H9 (cell line): ENCODE results near the gene WNT6. TPM values are rescaled to one million over a fixed set of nuclear protein-coding genes. Genes with fewer than 3 reads are reported as not detected.

Experiments used
- DNase-seq: peaks from one replicate; pipeline ENCODE4 v3.0.0-alpha.2; 2017
- H2AFZ ChIP-seq: one replicate; pipeline ENCODE4 v1.6.1; 2013; ENCODE audit warnings: mild to moderate bottlenecking, low read length, control low read depth, moderate library complexity
- H2AK5ac ChIP-seq: 2 replicates; pipeline ENCODE4 v1.6.1; 2013; ENCODE audit warnings: low read length, control low read depth, mixed read lengths; ENCODE audit not compliant: insufficient read length
- H2BK120ac ChIP-seq: one replicate; pipeline ENCODE4 v1.6.1; 2013; ENCODE audit warnings: low read depth, mild to moderate bottlenecking, low read length, control low read depth, inconsistent platforms; ENCODE audit not compliant: poor library complexity, severe bottlenecking
- H2BK12ac ChIP-seq: 2 replicates; pipeline ENCODE4 v1.6.1; 2013; ENCODE audit warnings: low read length, control low read depth, mixed read lengths, low read depth; ENCODE audit not compliant: insufficient read length
- H2BK15ac ChIP-seq: 2 replicates; pipeline ENCODE4 v1.6.1; 2013; ENCODE audit warnings: low read depth, low read length, control low read depth
- H2BK20ac ChIP-seq: one replicate; pipeline ENCODE4 v1.6.1; 2013; ENCODE audit warnings: low read depth, mild to moderate bottlenecking, low read length, control low read depth, inconsistent platforms; ENCODE audit not compliant: poor library complexity, severe bottlenecking
- H2BK5ac ChIP-seq: 2 replicates; pipeline ENCODE4 v1.6.1; 2013; ENCODE audit warnings: low read length, control low read depth, mixed read lengths; ENCODE audit not compliant: insufficient read length
- H3K14ac ChIP-seq: 2 replicates; pipeline ENCODE4 v1.6.1; 2013; ENCODE audit warnings: low read length, control low read depth; ENCODE audit not compliant: insufficient read depth
- H3K18ac ChIP-seq: 2 replicates; pipeline ENCODE4 v1.6.1; 2013; ENCODE audit warnings: low read depth, mild to moderate bottlenecking, mixed read lengths, low read length, control low read depth; ENCODE audit not compliant: insufficient read length
- H3K23ac ChIP-seq: 2 replicates; pipeline ENCODE4 v1.6.1; 2013; ENCODE audit warnings: low read length, control low read depth, mixed read lengths, low read depth; ENCODE audit not compliant: insufficient read length
- H3K23me2 ChIP-seq: 2 replicates; pipeline ENCODE4 v1.6.1; 2013; ENCODE audit warnings: low read depth, mild to moderate bottlenecking, mixed read lengths, low read length, control low read depth; ENCODE audit not compliant: insufficient read length, poor library complexity, severe bottlenecking
- H3K27ac ChIP-seq: 2 replicates; pipeline ENCODE4 v1.5.1; 2013; ENCODE audit warnings: low read length, control low read depth, mixed read lengths, low read depth; ENCODE audit not compliant: insufficient read length
- H3K27me3 ChIP-seq: 2 replicates; pipeline ENCODE4 v1.6.1; 2013; ENCODE audit warnings: low read length, control low read depth, inconsistent platforms; ENCODE audit not compliant: insufficient read depth
- H3K4ac ChIP-seq: 2 replicates; pipeline ENCODE4 v1.6.1; 2013; ENCODE audit warnings: low read depth, mild to moderate bottlenecking, control low read depth, inconsistent platforms, low read length, moderate library complexity
- H3K4me1 ChIP-seq: 2 replicates; pipeline ENCODE4 v1.6.1; 2013; ENCODE audit warnings: low read length, control low read depth, inconsistent platforms; ENCODE audit not compliant: insufficient read depth
- H3K4me2 ChIP-seq: 2 replicates; pipeline ENCODE4 v1.6.1; 2013; ENCODE audit warnings: low read length, control low read depth, mixed read lengths; ENCODE audit not compliant: insufficient read length, insufficient read depth
- H3K56ac ChIP-seq: 2 replicates; pipeline ENCODE4 v1.6.1; 2013; ENCODE audit warnings: low read depth, mild to moderate bottlenecking, mixed read lengths, low read length, control low read depth; ENCODE audit not compliant: insufficient read length
- H3K79me1 ChIP-seq: 2 replicates; pipeline ENCODE4 v1.6.1; 2013; ENCODE audit warnings: low read depth, mild to moderate bottlenecking, moderate library complexity, low read length, control low read depth, inconsistent platforms; ENCODE audit not compliant: insufficient read depth, poor library complexity, severe bottlenecking
- H3K79me2 ChIP-seq: 2 replicates; pipeline ENCODE4 v1.6.1; 2013; ENCODE audit warnings: low read length, control low read depth, inconsistent platforms; ENCODE audit not compliant: insufficient read depth
- H3K9ac ChIP-seq: 2 replicates; pipeline ENCODE4 v1.6.1; 2013; ENCODE audit warnings: low read length, control low read depth, mixed read lengths; ENCODE audit not compliant: insufficient read length; ENCODE audit errors: extremely low read depth
- H3K9me3 ChIP-seq: one replicate; pipeline ENCODE4 v1.6.1; 2013; ENCODE audit warnings: low read depth, low read length, inconsistent platforms; ENCODE audit not compliant: control insufficient read depth
- H3T11ph ChIP-seq: one replicate; pipeline ENCODE4 v1.6.1; 2013; ENCODE audit warnings: mild to moderate bottlenecking, low read length, control low read depth, inconsistent platforms
- H4K20me1 ChIP-seq: one replicate; pipeline ENCODE4 v1.6.1; 2013; ENCODE audit not compliant: control insufficient read depth, insufficient read length, insufficient read depth
- H4K5ac ChIP-seq: 2 replicates; pipeline ENCODE4 v1.6.1; 2013; ENCODE audit warnings: low read depth, mild to moderate bottlenecking, mixed read lengths, low read length, control low read depth; ENCODE audit not compliant: insufficient read length
- H4K8ac ChIP-seq: replicated peaks from 2 replicates; pipeline ENCODE4 v1.6.1; 2013; ENCODE audit warnings: low read length, control low read depth, mixed read lengths, low read depth; ENCODE audit not compliant: insufficient read length
- H4K91ac ChIP-seq: 2 replicates; pipeline ENCODE4 v1.6.1; 2013; ENCODE audit warnings: low read depth, mild to moderate bottlenecking, moderate library complexity, mixed read lengths, low read length, control low read depth; ENCODE audit not compliant: insufficient read length
- H3K27ac Mint-ChIP-seq, 3 experiments: 2 replicates in 2 of 3; 3 replicates in 1 of 3; pipeline ENCODE4 v1.8.0; 2020 to 2021; ENCODE audit warnings: mixed read lengths in 3 of 3, mild to moderate bottlenecking in 1 of 3, moderate library complexity in 1 of 3
- H3K27me3 Mint-ChIP-seq: 2 replicates; pipeline ENCODE4 v1.8.0; 2021; ENCODE audit warnings: low read depth, mild to moderate bottlenecking, moderate library complexity, mixed read lengths
- H3K36me3 Mint-ChIP-seq, 3 experiments: 2 replicates in 2 of 3; 3 replicates in 1 of 3; pipeline ENCODE4 v1.8.0; 2020 to 2021; ENCODE audit warnings: low read depth in 3 of 3, mixed read lengths in 3 of 3; ENCODE audit not compliant: insufficient read depth in 1 of 3
- H3K4me1 Mint-ChIP-seq, 2 experiments: 2 replicates each; pipeline ENCODE4 v1.8.0; 2020; ENCODE audit warnings: mixed read lengths in 2 of 2
- H3K4me3 Mint-ChIP-seq, 2 experiments: 2 replicates in 1 of 2; 3 replicates in 1 of 2; pipeline ENCODE4 v1.8.0; 2020 to 2021; ENCODE audit warnings: mild to moderate bottlenecking in 2 of 2, mixed read lengths in 2 of 2, moderate library complexity in 1 of 2
- H3K9me3 Mint-ChIP-seq, 2 experiments: 2 replicates in 1 of 2; 3 replicates in 1 of 2; pipeline ENCODE4 v1.8.0; 2020; ENCODE audit warnings: mild to moderate bottlenecking in 2 of 2, mixed read lengths in 2 of 2, moderate library complexity in 1 of 2
- WGBS: extraction: QIAGEN DNeasy Blood & Tissue Kit; methylation state at CpG from one replicate; pipeline ENCODE4 v1.1.7; 2013; ENCODE audit warnings: missing lambda C conversion rate, low lambda C conversion rate, mixed read lengths; ENCODE audit not compliant: insufficient read length; ENCODE audit errors: extremely low coverage; 5-methylcytosine and 5-hydroxymethylcytosine counted together
- total RNA-seq: library from RNA; stranded (reverse); gene quantifications from 2 replicates; pipeline ENCODE4 v1.2.1, GENCODE V29; 2021
- TF ChIP-seq, protein P1 (sequence below): fragments of 200-600 bp; sonication (generic); conservative IDR thresholded peaks from 3 replicates; pipeline ENCODE4 v1.8.0; 2021; ENCODE audit warnings: antibody characterized with exemption, mild to moderate bottlenecking

Gene WNT6
- total RNA-seq, 1 experiment from 2014 or later: not detected

DNA sequence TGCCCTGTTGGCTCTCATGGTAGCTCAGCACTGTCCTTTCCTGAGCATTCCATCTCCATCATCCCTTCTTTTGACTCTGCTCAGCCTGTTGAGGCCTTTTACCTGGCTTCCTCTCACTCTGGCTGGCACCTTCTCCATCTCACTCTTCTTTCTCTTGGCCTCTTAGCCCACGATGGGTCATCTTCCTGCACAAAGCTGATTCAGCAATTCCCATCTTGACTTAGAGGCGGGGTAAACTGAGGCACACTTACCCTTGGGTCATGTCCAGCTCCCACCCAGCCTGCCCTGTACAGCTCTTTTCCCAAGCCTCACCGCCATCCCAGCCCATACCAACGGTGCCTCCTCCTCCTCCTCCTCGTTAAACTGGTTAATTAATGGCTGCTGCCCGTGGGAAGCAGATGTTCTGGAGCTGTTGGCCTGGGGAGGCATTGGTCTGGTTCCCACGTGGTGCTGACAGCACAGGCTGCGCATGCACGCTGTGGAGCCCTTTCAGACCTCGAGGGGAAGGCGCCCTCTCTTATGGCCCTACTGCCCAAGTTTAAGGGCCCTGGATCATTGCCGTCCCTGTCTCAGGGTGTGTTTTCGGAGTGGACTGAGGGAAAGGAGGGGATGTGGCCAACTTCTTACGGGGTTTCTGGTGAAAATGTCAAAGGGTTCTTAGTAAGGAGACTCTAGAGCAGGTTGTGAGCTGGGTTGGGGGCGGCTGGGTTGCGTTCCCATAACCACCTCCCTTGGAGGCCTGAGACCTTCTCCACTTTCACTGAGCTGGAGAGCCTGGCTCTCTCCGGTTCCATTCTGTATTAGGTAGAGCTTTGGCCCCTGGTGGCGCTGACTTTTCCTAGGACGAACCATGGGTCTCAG lies 31.9 kb downstream of the WNT6 start:
- DNase-seq: no peak
- H3K27me3 ChIP-seq: peaks cover 81% of the 10 kb centered on the region
- no peaks in the 10 kb centered on the region for H3K9me3 ChIP-seq
- no peaks in the 10 kb centered on the region for H4K20me1 ChIP-seq
- Mint-ChIP-seq H3K4me3 (peak overlapping the region in 1 of 2 experiments; percentile 43; a peak in 1 of 5 replicates), H3K27ac (no peak overlapping the region), H3K36me3 (no peaks in the 10 kb centered on the region; a peak in 1 of 7 replicates), H3K4me1 (peaks cover 17 to 38% of the 10 kb centered on the region in 2 experiments), H3K9me3 (peaks cover 0 to 2% of the 10 kb centered on the region in 2 experiments; a peak in 1 of 5 replicates), H3K27me3 (peaks cover 97% of the 10 kb centered on the region)
- H4K5ac ChIP-seq: no peak overlapping the region
- no peak overlapping the region for H2AK5ac ChIP-seq
- H3T11ph ChIP-seq: no peak overlapping the region
- peaks cover 3% of the 10 kb centered on the region; the same call in 1 of the 2 replicates for H3K4me1 ChIP-seq
- peaks cover 2% of the 10 kb centered on the region for H3K23me2 ChIP-seq
- no peak overlapping the region for H2BK15ac ChIP-seq
- no peak overlapping the region for H2BK5ac ChIP-seq
- no peak overlapping the region for H3K18ac ChIP-seq
- TF ChIP-seq, protein P1, sequence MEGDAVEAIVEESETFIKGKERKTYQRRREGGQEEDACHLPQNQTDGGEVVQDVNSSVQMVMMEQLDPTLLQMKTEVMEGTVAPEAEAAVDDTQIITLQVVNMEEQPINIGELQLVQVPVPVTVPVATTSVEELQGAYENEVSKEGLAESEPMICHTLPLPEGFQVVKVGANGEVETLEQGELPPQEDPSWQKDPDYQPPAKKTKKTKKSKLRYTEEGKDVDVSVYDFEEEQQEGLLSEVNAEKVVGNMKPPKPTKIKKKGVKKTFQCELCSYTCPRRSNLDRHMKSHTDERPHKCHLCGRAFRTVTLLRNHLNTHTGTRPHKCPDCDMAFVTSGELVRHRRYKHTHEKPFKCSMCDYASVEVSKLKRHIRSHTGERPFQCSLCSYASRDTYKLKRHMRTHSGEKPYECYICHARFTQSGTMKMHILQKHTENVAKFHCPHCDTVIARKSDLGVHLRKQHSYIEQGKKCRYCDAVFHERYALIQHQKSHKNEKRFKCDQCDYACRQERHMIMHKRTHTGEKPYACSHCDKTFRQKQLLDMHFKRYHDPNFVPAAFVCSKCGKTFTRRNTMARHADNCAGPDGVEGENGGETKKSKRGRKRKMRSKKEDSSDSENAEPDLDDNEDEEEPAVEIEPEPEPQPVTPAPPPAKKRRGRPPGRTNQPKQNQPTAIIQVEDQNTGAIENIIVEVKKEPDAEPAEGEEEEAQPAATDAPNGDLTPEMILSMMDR: no peak
- no peak overlapping the region for H3K4ac ChIP-seq
- no peak overlapping the region for H4K91ac ChIP-seq
- H3K9ac ChIP-seq: no peak overlapping the region
- no peak overlapping the region for H2BK20ac ChIP-seq
- no CpG with 5 or more reads among the region's 19 CpGs for WGBS
- H2BK120ac ChIP-seq: no peak overlapping the region
- H3K14ac ChIP-seq: no peak overlapping the region
- no peak overlapping the region for H4K8ac ChIP-seq
- no peak overlapping the region for H3K56ac ChIP-seq
- no peak overlapping the region for H2BK12ac ChIP-seq
- H3K4me2 ChIP-seq: no peak overlapping the region
- H3K27ac ChIP-seq: no peak overlapping the region
- no peak overlapping the region for H3K23ac ChIP-seq
- no peaks in the 10 kb centered on the region for H3K79me2 ChIP-seq
- H2AFZ ChIP-seq: no peak overlapping the region
- no peaks in the 10 kb centered on the region for H3K79me1 ChIP-seq
